Lung (tissue), 12 donors: Measurements from ENCODE around the gene JHY. TPM values are rescaled to one million over a fixed set of nuclear protein-coding genes. Genes with fewer than 3 reads are reported as not detected.

Experiments
- ATAC-seq: fragments of 200-7000 bp; cut with Tn5 transposase; one replicate; pipeline ENCODE4 v1.9.1; 2020; ENCODE audit warnings: moderate number of reproducible peaks; ENCODE audit not compliant: insufficient read depth, low FRiP score
- DNase-seq, 3 donors: peaks; one replicate each; pipeline ENCODE4 v3.0.0-alpha.2; 2013 to 2017
- H3K27ac ChIP-seq, 2 donors: one replicate each; pipeline ENCODE4 v1.5.1; 2013; ENCODE audit warnings: mild to moderate bottlenecking in 2 of 2, moderate library complexity in 2 of 2, control low read depth in 1 of 2, inconsistent platforms in 1 of 2, low read depth in 1 of 2, low read length in 1 of 2
- H3K27me3 ChIP-seq, 3 donors: one replicate each; pipeline ENCODE4 v1.5.1; 2013; ENCODE audit warnings: low read length in 2 of 3; ENCODE audit not compliant: control insufficient read depth in 3 of 3, insufficient read depth in 3 of 3
- H3K36me3 ChIP-seq, 4 donors: one replicate each; pipeline ENCODE4 v1.5.1; 2013; ENCODE audit warnings: low read length in 4 of 4, mild to moderate bottlenecking in 1 of 4, moderate library complexity in 1 of 4; ENCODE audit not compliant: control insufficient read depth in 4 of 4, insufficient read depth in 4 of 4
- H3K4me1 ChIP-seq, 5 donors: one replicate each; pipeline ENCODE4 v1.5.1; 2013; ENCODE audit warnings: low read length in 5 of 5, mild to moderate bottlenecking in 2 of 5, moderate library complexity in 1 of 5; ENCODE audit not compliant: control insufficient read depth in 5 of 5, insufficient read depth in 5 of 5
- H3K4me3 ChIP-seq: one replicate; pipeline ENCODE4 v1.5.1; 2013; ENCODE audit warnings: mild to moderate bottlenecking, control low read depth, moderate library complexity
- H3K9ac ChIP-seq, 2 donors: one replicate each; pipeline ENCODE4 v1.5.1; 2013; ENCODE audit warnings: low read length in 2 of 2, control low read depth in 1 of 2; ENCODE audit not compliant: insufficient read depth in 1 of 2
- H3K9me3 ChIP-seq, 4 donors: one replicate each; pipeline ENCODE4 v1.5.1; 2013; ENCODE audit warnings: low read length in 3 of 4, mild to moderate bottlenecking in 1 of 4, moderate library complexity in 1 of 4; ENCODE audit not compliant: control insufficient read depth in 4 of 4, insufficient read depth in 3 of 4
- WGBS, 2 donors: extraction: QIAGEN DNeasy Blood & Tissue Kit; methylation state at CpG; one replicate each; pipeline ENCODE4 v1.1.7; 2013; 5-methylcytosine and 5-hydroxymethylcytosine counted together
- polyA plus RNA-seq, 2 donors: library from polyadenylated mRNA; stranded (reverse); fragments of 200-250 nt; gene quantifications; one replicate each; pipeline ENCODE4 v1.2.1, GENCODE V29; 2013
- total RNA-seq, 2 donors: library from RNA; depleted of rRNA in 1 of 2; stranded (reverse); fragments of >200 nt in 1 of 2; gene quantifications; one replicate each; pipeline ENCODE4 v1.2.1, GENCODE V29; 2014 to 2021
- TF ChIP-seq, protein P1 (sequence below): IDR thresholded peaks from 2 replicates; pipeline ENCODE4 v1.5.1; 2012; ENCODE audit warnings: mild to moderate bottlenecking; ENCODE audit errors: control extremely low read depth, extremely low read depth
- donor health status: control.
- donor health status: control.
- donor health status: Bipolar disorder and iron deficiency.
- donor health status: healthy.
- donor health status: DM: yes; HTN: yes; CAD: no.

JHY gene
- total and polyA plus RNA-seq, 4 donors, result 2.4 to 11.0 (median 7.3) TPM

DNA sequence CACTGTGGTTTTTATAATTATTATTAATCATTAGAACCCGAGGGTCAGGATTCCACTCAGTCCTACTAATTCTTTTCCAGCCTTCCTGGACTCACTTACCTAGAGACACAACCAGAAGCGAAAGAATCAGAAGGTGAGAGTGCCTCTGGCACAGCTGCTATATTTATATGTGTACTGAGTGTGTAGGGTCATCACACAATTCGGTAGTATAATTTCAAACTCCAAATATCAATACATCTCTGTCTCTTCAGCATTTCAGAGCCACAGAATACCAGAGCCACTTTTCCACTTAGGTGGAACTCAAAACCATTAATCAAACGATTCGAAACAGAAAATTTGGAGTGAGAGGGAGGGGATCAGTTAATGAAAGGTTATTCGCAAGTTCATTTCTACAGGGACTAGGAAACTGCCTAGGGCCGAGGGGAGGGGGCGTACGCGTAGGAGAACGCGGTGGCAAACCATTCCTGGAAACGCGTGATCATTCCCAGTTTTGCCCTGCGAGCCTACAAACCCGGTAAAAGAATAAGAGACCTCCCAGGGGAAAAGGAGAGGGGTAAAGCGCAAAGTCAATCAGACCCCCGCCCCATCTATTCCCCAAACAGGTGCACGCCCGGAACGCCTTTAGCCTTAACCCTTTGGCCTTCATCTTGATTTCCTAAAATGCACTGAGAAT lies 93.6 kb downstream of the JHY start:
- no peaks in the 10 kb centered on the region for H3K36me3 ChIP-seq
- no peak overlapping the region for H3K27ac ChIP-seq
- TF ChIP-seq, protein P1, sequence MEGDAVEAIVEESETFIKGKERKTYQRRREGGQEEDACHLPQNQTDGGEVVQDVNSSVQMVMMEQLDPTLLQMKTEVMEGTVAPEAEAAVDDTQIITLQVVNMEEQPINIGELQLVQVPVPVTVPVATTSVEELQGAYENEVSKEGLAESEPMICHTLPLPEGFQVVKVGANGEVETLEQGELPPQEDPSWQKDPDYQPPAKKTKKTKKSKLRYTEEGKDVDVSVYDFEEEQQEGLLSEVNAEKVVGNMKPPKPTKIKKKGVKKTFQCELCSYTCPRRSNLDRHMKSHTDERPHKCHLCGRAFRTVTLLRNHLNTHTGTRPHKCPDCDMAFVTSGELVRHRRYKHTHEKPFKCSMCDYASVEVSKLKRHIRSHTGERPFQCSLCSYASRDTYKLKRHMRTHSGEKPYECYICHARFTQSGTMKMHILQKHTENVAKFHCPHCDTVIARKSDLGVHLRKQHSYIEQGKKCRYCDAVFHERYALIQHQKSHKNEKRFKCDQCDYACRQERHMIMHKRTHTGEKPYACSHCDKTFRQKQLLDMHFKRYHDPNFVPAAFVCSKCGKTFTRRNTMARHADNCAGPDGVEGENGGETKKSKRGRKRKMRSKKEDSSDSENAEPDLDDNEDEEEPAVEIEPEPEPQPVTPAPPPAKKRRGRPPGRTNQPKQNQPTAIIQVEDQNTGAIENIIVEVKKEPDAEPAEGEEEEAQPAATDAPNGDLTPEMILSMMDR, result no peak
- DNase-seq, result no peak
- no peak overlapping the region for H3K4me3 ChIP-seq
- no peak for ATAC-seq
- 11 to 13% methylated on average over 21 of the region's 21 CpGs for WGBS, 2 donors
- H3K27me3 ChIP-seq, result peaks cover 6 to 90% (median 78%) of the 10 kb centered on the region in 3 donors
- H3K9ac ChIP-seq, result no peak overlapping the region
- H3K4me1 ChIP-seq, result peaks cover 0 to 13% (median 3%) of the 10 kb centered on the region in 5 donors
- H3K9me3 ChIP-seq, result peaks cover 0 to 9% (median 0%) of the 10 kb centered on the region in 4 donors

GRCh38 chr11:122976734-122977469 lies 94.3 kb downstream of the JHY start:
- Histone ChIP-seq H3K4me1 (peaks cover 0 to 13% (median 3%) of the 10 kb centered on the region in 5 donors), H3K9me3 (peaks cover 0 to 9% (median 0%) of the 10 kb centered on the region in 4 donors), H3K36me3 (no peaks in the 10 kb centered on the region), H3K27me3 (peaks cover 6 to 94% (median 84%) of the 10 kb centered on the region in 3 donors), H3K4me3 (no peak overlapping the region), H3K9ac (no peak overlapping the region), H3K27ac (no peak overlapping the region)
- TF ChIP-seq, protein P1, result no peak
- 2 to 4% methylated on average over 42 to 50 of the region's 50 CpGs for WGBS, 2 donors
- no peak for ATAC-seq
- DNase-seq, result no peak

GRCh38 chr11:122977470-122978298 lies 95.1 kb downstream of the JHY start:
- DNase-seq (no peak), ATAC-seq (no peak)

More at GRCh38 chr11:122977470-122978298, 95.1 kb downstream of the JHY start:
- H3K4me1 ChIP-seq, result peaks cover 0 to 13% (median 3%) of the 10 kb centered on the region in 5 donors
- H3K36me3 ChIP-seq, result no peaks in the 10 kb centered on the region
- peaks cover 0 to 9% (median 0%) of the 10 kb centered on the region in 4 donors for H3K9me3 ChIP-seq
- TF ChIP-seq, protein P1, result no peak
- H3K9ac ChIP-seq, result no peak overlapping the region
- no peak overlapping the region for H3K27ac ChIP-seq
- no peak overlapping the region for H3K4me3 ChIP-seq
- H3K27me3 ChIP-seq, result peaks cover 6 to 98% (median 92%) of the 10 kb centered on the region in 3 donors
- WGBS, 2 donors, result 5% methylated on average over 46 to 50 of the region's 50 CpGs
